Kidney capillary endothelial cell (primary cell): Measurements from ENCODE around the gene ATRNL1.
"Not testable (repeated sequence)": the region's sequence is repeated elsewhere in the genome, so short reads cannot be mapped to it uniquely, and the experiment has no call there.

Experiments used
- DNase-seq: peaks from one replicate; pipeline ENCODE4 v3.0.0-alpha.2; 2018; ENCODE audit warnings: low spot score

The ATRNL1 gene

DNA sequence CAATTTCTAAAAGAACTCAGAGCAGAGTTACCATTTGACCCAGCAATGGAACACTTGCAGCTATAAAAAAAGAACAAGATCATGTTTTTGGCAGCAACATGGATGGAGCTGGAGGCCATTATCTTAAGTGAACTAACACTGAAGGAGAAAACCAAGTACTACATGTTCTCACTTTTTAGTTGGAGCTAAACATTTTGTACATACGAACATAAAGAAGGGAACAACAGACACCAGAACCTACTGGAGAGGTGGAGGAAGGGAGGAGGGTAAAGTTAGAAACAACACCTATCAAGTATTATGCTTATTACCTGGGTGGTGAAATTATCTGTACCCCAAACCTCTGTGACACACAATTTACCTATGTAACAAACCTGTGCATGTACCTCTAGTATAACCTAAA, 329.5 kb downstream of the ATRNL1 start:
- DNase-seq: no peak

DNA sequence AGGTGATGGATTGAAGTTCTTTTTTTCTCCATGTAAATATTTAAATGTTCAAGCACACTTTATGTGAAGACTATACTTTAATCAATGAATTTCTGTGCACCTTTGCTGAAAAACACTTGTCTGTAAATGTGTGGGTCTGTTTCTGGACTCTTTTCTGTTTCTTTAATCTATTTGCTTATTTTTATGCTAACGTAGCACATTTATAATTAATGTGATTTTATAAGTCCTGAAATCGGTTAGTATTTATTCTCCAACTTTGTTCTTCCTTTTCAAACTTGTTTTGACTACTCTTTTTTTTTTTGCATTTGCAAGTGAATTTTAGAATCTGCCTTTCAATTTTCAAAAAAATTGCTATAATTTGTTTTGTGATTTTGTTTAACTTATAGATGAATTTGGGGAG, 334.4 kb downstream of the ATRNL1 start:
- DNase-seq: no peak

DNA sequence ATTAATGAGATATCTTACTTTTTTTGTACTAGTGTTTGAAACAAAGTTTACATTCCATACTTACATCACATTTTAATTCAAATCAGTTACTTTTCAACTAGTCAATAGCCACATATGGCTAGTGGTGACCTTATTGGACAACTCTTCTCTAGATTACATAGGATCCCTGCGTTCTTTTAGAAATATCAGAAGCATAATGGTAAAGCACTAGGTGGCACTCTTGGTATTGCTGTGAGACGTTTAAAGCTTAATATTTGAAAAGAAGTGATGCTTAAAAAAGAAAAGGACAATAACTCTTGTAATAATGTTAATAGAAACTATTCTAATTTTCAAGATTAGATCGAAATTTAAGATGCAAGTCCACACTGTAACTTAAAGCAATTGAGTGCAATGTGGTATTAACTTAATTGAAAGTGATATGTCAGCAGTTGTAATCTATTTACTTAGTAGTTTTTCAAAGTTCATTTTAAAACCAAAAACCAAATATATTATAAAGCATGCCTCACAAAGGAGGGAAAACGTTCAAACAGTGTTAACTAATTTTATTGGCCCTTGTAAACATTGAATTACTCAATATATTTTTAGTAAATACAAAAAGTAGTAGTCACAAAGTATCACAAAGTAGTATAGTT, 339.1 kb downstream of the ATRNL1 start:
- peak; percentile 5 for DNase-seq

DNA sequence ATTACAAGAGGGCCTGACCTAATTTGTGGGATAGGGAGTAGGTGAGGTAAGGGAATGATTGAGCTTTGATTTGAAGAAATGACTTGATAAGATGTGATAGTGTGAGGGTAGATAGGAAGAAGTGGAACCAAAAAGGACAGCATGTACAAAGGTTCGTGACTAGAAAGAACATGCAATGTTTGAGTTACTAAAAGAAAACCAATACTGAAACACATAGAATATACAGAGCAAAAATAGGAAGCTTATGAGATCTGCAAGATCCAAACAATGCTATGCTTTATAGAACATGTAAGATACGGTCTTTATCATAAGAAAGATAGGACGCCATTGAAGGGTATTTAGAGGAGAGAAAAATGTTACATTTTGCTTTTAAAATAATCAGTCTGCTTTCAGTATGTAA, 343.8 kb downstream of the ATRNL1 start:
- DNase-seq: no peak

DNA sequence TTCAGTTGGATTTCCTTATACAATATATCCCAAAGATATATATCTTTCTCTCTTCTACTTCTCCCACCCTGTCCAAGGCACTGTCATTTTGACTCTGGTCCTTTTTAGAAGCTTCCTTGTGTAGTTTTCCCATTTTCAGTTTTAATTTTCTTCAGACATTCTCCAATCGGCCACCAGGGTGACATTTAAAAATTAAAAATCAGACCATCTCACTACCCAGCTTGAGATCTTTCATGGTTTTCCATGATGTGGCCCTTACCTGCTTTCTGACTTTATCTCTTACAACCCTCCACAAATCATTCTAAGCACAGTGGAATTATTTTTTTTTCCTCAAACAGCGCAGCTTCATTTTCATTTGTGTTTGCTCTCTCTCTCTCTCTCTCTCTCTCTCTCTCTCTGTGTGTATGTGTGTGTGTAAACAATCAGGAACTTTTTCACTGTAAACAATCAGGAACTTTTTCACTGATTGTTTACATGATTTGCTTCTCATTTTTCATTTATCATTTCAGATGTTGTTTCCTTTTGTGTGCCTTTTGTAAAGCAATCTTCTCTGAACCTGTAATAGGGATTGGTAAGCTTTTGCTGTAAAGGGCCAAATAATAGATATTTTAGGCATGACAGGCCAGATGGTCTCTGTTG, 348.9 kb downstream of the ATRNL1 start:
- DNase-seq: no peak

DNA sequence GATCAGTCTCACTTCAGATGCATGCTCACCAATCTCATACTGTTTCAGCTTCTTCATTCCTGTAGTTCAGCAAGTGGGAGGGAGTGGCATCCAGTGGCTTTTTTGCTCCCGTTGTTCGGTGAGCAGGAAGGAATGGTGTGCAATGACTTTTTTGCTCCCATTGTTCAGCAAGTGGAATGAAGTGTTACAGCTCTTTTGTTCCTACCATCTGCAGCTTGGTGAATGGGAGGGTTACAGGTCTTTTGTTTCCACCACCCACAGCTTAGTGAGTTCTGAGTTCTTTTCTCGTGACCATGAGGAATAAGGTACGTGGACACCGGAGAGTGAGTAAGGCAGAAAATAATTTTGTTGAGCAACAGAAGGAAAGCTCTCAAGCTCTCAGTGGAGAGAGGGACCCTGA, 363.6 kb downstream of the ATRNL1 start:
- no peak for DNase-seq

DNA sequence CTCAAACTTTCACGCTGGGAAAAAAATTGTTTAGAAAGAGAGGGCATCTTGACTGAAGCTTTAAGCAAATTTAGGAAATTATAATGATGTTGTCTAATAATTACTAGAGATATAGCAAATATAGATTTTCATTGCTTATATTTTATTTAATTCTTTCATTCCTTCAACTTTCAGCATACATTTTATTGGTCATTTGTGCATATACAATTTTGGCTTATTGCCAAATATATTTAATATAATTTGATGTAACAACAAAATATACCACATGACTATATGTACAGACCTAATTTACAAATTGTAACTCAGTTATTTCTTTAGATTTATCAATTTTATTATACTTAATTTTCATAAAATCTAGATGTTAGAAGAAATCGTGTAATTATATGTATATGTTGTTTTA, 390.1 kb downstream of the ATRNL1 start:
- DNase-seq: no peak

DNA sequence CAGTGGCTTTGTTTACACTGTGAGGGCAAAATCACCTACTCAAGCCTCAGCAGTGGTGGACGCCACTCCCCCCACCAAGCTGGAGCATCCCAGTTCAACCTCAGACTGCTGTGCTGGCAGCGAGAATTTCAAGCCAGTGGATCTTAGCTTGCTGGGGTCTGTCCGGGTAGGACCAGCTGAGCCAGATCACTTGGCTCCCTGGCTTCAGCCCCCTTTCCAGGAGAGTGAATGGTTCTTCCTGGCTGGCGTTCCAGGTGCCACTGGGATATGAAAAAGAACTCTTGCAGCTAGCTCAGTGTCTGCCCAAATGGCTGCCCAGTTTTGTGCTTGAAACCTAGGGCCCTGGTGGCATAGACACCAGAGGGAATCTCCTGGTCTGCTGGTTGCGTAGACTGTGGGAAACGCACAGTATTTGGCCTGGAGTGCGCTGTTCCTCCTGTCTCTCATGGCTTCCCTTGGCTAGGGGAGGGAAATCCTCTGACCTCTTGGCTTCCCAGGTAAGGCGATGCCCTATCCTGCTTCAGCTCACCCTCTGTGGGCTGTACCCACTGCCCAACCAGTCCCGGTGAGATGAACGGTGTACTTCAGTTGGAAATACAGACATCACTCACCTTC, 398.5 kb downstream of the ATRNL1 start:
- no peak for DNase-seq

DNA sequence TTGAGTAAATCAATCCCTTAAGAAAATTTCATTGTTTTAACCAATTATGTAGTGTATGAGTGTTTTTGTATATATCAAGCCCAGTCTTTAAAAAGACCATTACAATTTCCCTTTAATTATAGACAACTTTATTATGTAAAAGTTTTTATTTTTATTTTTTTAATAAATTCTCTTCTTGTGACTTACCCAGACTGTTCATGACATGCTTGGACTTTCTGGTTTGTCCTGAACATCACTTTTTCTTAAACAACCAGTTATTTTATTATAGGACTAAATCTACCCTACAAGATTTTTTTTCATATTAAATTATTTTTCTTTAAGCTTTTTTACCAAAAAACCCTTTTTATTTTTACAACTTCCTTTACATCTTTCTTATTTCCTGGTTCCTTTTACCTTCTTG, 410.4 kb downstream of the ATRNL1 start:
- no peak for DNase-seq

DNA sequence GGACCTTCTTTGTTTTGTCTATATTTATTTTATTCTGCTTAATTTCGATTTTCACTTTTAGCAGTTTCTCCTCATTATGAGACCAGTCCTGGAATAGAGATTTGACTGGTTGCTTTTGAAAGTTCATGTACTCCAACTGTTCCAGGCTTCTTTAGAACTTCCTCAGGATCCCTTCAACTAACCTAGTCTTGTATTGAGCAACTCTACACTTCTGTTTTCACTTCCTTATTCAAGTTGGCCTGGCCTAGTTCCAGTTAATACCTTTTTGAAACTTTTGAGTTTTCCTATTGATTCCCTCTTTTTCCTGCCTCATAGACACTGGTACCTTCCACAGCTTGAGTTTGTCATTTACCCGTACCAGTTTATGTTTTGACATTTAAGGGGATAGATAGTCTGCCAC, 421.7 kb downstream of the ATRNL1 start:
- no peak for DNase-seq

DNA sequence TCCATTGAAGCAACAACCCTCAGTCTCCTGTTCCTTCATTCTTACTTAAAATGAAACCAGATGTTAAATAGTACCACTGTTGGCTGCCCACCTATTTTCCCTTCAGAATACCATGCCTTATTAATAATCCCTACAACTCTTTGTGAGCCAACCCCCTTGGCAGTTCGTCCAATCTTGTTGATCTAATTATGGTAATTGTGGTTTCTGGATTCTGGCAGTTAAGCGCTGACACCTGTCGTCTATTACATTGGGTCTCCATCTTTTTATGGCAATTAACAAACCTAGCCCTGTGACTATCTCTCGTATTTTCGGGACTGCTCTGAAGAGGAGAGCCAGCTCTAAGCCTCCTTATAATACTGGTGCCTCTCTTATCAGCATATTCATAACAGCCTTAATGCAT, 432.0 kb downstream of the ATRNL1 start:
- no peak for DNase-seq

DNA sequence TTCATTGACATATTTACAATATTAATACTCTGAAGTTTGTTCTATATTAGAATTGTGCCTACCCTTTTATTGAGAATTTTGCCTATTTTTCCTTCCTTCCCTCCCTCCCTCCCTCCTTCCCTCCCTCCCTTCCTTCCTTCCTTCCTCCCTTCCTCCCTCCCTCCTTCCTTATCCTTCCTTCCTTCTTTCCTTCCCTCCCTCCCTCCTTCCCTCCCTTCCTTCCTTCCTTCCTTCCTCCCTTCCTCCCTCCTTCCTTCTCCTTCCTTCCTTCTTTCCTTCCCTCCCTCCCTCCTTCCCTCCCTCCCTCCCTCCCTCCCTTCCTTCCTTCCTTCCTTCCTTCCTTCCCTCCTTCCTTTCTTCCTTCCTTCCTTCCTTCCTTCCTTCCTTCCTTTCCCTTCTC, 434.5 kb downstream of the ATRNL1 start:
- DNase-seq: not testable (repeated sequence)

DNA sequence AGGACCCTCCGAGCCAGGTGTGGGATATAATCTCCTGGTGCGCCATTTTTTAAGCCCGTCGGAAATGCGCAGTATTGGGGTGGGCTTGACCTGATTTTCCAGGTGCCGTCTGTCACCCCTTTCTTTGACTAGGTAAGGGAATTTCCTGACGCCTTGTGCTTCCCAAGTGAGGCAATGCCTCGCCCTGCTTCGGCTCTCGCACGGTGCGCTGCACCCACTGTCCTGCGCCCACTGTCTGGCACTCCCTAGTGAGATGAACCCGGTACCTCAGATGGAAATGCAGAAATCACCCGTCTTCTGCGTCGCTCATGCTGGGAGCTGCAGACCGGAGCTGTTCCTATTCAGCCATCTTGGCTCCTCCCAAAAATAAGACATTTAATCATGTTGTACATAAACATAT, 443.2 kb downstream of the ATRNL1 start:
- DNase-seq: not testable (repeated sequence)

DNA sequence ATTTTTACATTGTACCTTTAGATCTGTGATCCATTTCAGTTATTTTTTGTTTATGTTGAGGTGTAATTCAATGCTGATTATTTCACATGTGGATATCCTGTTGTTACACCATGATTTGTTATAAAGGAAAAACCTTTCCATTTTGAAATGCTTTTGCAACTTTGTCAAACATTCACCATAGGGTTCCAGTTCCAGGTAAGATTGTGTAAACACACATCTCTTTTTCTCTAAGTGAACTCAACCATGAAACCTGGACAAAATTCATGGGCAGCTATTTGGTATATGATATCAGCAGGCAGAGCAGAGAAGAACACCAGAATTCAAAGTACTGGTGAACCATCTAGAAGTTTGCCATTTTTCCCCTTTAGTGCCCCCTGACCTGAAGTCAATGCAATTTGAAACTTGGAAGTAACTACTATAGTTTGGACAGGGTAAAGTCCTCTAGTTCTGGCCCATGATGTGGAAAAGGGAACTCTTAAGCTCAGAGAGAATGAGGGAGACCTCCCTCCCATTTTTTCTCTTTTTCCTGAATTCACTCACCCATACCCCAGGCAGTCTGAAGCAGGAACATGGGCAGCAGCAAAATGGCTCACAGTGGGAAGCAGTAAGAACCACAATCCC, 446.1 kb downstream of the ATRNL1 start:
- no peak for DNase-seq

DNA sequence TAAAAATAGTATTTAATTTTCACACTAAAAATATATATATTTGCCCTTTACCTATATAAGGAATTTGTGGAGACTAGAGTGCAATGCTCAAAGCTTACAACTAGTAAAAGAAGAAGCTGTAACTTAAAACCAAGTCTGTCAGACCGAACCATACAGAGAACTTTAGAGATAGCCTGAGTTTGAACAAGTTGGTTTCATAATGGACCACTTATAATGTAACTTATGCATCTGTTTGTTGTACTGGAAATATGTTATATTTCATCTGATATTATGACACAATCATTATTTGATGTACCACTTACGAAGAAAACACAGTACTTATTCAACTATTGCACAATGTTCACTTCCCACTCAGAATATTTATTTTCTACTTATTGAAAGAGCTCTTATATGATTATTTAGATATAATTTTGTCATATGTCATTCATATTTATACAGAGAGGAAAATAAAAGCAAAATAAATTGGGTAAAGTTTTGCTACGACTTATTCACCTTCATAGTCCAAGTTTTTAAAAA, 462.8 kb downstream of the ATRNL1 start:
- DNase-seq: no peak

DNA sequence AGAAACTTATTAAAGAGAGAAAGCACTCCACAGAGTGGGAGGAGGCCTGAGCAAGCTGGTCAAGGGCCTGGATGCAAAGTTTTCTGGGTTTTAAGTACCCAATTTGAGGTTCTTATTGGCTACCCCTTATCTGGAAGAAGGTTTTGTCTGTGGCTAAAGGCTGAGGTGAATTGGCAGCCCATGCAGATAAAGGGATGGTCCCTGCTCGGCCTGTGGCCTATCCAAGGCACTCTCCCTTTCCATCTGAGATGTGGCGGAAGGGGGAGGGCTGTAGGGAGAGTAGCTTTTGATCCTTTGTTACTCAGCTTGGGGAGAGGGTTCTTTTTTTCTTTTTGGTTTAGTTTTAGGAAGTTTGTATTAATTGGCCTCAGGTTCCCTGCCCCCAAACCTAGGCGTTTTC, 465.1 kb downstream of the ATRNL1 start:
- DNase-seq: no peak

DNA sequence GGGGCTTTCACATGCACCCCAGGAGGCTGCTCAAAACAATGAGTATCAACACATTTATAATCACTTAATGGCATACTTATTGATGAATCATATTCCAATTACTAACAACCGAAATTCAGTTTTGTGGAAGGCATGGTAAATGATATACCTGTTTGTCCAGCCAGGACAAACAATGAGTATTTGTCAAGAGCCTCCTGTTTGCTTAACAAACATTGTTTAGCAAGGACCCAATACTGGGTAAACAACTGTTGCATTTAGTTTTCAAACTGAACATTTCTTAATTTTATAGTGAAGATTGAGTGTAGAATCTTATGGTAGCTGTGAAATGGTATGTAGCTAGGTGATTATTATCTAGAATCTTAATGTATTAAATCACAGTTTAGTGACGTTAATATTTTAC, 473.7 kb downstream of the ATRNL1 start:
- DNase-seq: no peak

DNA sequence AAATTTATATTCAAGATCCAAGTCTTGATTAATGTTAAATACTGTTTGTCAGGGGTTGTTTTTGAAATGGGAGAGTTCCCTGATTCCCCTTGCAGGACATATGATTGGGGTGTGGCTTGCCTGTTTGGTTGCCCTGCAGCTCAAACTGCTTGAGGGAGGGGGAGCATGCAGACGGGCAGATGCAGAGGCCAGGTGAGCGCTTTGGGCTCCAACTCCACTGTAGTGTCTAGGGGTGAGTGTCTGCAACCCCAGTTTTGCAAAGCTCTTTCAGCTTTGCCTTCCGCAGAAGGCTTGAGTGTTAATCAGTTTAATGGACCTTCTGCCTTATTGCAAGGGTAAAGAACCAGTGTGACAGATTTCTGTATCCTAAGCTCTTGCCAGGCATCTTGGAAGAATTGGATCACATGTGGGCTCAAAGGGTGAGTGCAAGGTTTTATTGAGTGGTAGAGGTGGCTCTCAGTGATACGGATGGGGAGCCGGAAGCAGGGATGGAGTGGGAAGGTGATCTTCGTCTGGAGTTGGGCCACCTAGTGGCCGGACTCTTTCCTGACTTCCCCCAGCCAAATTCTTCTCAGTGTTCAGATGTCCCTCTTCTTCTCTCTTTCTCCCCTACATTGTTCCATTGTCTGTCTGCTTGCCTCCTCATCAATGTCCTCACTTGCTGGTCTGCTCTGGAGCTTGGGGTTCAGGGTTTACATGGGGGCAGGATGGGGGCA, 479.7 kb downstream of the ATRNL1 start:
- no peak for DNase-seq

DNA sequence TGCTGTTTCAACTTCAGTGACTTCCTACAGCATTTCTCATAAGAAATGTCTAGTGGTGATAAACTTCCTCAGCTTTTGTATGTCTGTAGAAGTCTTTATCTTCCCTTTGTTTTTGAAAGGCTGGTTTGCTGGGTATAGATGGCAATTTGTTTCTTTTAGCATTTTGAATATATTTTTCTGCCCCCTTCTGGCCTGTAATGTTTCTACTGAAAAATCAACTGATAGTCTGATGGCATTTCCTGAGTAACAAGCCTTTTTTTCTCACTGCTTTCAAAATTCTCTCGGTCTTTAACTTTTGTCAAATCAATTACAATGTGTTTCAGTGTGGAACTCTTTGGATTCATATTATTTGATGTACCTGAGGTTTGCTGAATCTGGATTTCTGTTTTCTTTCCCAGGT, 487.1 kb downstream of the ATRNL1 start:
- DNase-seq: no peak

DNA sequence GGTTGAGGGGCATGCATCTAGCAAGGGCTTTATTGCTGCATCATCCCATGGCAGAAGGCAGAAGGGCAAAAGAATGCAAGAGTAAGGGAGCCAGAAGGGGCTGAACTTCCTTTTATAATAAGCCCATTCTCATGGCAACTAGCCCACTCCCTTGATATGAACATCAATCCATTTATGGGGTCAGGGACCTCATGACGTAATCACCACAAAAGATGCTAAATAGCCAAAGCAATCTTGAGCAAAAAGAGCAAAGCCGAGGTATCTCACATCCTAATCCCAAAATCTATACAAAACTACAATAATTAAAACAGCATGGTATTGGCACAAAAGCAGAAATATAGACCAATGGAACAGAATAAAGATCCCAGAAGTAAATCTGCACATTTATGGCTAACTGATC, 499.9 kb downstream of the ATRNL1 start:
- no peak for DNase-seq

DNA sequence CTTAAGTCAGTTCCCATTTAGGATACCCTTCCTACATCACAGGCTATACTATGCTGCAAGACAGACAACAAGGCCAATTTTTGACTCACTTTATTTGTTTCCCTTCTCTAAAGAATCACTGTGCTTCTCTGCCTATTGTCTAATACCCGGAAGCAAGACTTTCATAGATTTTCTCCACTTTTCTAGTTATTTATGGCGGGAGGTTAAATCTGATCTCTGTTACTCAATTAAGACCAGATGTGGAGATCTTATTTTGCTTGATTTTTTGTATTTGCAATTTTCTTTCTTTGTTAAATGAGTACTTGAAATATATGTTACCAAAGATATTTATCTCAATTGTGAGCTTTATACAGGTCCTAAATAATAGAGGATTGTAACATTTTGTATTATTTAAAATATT, 511.5 kb downstream of the ATRNL1 start:
- DNase-seq: no peak

DNA sequence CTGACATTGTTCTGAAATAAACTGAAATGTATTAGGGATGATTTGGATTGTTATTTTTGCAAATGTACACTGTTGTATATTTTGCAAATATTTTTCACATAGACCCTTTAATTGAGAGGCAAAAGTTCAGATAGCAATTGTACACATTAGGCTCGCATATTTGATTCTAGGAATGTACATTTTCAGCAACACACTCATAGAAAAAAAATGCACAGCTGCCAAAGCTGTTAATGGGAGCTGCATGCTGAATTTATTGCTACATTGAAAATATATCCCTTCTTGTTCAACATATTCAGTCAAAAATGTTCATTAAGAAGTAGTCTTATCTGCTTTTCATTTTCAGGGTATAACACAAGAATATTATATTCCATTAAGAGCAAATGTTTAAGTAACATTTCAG, 512.9 kb downstream of the ATRNL1 start:
- DNase-seq: no peak

DNA sequence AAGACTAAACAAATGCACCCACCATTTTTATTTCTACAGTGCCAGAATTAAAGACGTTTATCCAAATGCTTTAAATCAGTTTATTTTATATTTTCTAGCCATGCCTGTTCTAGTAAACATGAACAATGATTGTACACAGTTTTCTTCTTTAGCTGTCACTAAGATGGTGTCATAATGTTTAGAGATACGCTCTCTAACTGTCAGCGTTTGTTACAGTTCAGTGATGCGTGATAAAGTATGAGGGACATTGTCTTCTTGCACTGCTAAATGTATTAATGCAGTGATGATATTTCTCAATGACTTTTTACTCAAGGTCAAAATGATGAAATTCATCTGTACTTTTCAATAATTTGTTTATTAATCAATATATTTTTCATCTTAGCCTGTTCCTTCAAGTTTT, 513.6 kb downstream of the ATRNL1 start:
- no peak for DNase-seq
